GM23338 (cell line): ENCODE data around the gene TMEM234.

Source experiments
- CREB1 ChIP-seq: fragments of 250-450 bp; sonication (Bioruptor Pico); IDR thresholded peaks from 2 replicates; pipeline ENCODE4 v1.5.0; 2020; ENCODE audit warnings: low read depth, mild to moderate bottlenecking, moderate library complexity
- EZH2 ChIP-seq: fragments of 200-600 bp; sonication (generic); IDR thresholded peaks from one replicate; pipeline ENCODE4 v1.8.0; 2017; ENCODE audit warnings: antibody characterized with exemption, mild to moderate bottlenecking, low read depth; ENCODE audit not compliant: unreplicated experiment
- EZH2phosphoT487 ChIP-seq: fragments of 200-600 bp; sonication (generic); IDR thresholded peaks from one replicate; pipeline ENCODE4 v1.8.1; 2018; ENCODE audit warnings: antibody characterized with exemption; ENCODE audit not compliant: unreplicated experiment
- JUNB ChIP-seq: IDR thresholded peaks from one replicate; pipeline ENCODE4 v1.6.1; 2016; ENCODE audit warnings: antibody characterized with exemption; ENCODE audit not compliant: unreplicated experiment
- POLR2AphosphoS5 ChIP-seq: IDR thresholded peaks from 2 replicates; pipeline ENCODE4 v1.6.1; 2016; ENCODE audit warnings: antibody characterized with exemption, low read depth
- ZNF114 ChIP-seq: fragments of 250-450 bp; sonication (Bioruptor Pico); IDR thresholded peaks from 2 replicates; pipeline ENCODE4 v1.5.0; 2020; ENCODE audit warnings: mild to moderate bottlenecking, moderate library complexity
- ZNF331 ChIP-seq: fragments of 250-450 bp; sonication (Bioruptor Pico); IDR thresholded peaks from 2 replicates; pipeline ENCODE4 v1.5.0; 2020; ENCODE audit warnings: low read depth, mild to moderate bottlenecking, moderate library complexity
- TF ChIP-seq, protein P1 (sequence below), 2 experiments: fragments of 200-600 bp in 1 of 2; sonication (generic) in 1 of 2; conservative IDR thresholded peaks; 2 replicates each; pipeline versions ENCODE4 v1.5.1 to v1.6.1; 2016 to 2017; ENCODE audit warnings: antibody characterized with exemption in 2 of 2, low read depth in 2 of 2, mild to moderate bottlenecking in 2 of 2, moderate library complexity in 1 of 2
- TF ChIP-seq, protein P2 (sequence below): IDR thresholded peaks from one replicate; pipeline ENCODE4 v1.6.1; 2018; ENCODE audit warnings: antibody characterized with exemption; ENCODE audit not compliant: unreplicated experiment

DNA sequence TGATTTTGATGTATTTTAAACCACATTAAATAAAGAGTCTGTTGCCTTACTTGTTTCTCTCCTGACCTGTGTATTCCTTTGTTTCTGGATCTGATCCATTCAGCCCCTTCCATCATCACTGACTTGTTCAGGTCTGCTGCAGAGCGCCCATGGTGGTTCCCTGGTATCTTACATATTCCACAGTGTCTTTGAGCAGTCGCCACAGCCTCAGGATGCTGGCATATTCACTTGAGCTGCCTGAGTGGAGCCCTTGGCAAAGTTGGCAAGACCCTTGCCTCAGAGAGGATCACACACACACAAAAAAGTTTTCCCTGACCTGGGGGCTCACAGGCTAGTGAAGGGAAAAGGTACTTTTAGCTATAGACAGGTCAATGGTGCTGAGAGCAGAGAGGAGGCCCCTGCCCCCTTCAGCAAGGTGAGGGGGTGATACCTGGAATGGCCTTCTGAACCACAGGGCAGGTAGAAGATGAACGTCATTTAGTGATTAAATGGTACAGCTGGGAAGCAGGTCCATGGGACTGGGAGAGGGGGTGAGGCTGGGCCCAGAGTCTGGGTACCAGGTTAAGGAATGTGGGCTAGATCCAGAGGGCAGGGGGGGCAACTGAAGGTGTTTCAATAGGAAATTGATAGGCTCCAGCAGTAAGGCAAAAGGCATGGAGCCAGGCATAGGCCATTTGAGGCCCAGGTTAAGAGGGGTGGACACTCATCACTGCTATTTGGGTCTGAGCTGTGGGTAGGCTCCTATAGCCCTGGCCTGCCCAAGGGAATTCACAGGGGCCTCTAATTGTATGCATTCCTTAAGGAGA, 23.7 kb downstream of the TMEM234 start:
- TF ChIP-seq, protein P1, sequence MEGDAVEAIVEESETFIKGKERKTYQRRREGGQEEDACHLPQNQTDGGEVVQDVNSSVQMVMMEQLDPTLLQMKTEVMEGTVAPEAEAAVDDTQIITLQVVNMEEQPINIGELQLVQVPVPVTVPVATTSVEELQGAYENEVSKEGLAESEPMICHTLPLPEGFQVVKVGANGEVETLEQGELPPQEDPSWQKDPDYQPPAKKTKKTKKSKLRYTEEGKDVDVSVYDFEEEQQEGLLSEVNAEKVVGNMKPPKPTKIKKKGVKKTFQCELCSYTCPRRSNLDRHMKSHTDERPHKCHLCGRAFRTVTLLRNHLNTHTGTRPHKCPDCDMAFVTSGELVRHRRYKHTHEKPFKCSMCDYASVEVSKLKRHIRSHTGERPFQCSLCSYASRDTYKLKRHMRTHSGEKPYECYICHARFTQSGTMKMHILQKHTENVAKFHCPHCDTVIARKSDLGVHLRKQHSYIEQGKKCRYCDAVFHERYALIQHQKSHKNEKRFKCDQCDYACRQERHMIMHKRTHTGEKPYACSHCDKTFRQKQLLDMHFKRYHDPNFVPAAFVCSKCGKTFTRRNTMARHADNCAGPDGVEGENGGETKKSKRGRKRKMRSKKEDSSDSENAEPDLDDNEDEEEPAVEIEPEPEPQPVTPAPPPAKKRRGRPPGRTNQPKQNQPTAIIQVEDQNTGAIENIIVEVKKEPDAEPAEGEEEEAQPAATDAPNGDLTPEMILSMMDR (conservative IDR thresholded peaks at IDR 0.05; ENCODE audit: low read depth in 2 of 2), result no peak
- no peak for TF ChIP-seq CREB1 (CRISPR knock-in tag)
- no peak; the same call in 1 of the 2 replicates for TF ChIP-seq POLR2AphosphoS5
- TF ChIP-seq EZH2phosphoT487, result no peak
- no peak for TF ChIP-seq EZH2
- TF ChIP-seq, protein P2, sequence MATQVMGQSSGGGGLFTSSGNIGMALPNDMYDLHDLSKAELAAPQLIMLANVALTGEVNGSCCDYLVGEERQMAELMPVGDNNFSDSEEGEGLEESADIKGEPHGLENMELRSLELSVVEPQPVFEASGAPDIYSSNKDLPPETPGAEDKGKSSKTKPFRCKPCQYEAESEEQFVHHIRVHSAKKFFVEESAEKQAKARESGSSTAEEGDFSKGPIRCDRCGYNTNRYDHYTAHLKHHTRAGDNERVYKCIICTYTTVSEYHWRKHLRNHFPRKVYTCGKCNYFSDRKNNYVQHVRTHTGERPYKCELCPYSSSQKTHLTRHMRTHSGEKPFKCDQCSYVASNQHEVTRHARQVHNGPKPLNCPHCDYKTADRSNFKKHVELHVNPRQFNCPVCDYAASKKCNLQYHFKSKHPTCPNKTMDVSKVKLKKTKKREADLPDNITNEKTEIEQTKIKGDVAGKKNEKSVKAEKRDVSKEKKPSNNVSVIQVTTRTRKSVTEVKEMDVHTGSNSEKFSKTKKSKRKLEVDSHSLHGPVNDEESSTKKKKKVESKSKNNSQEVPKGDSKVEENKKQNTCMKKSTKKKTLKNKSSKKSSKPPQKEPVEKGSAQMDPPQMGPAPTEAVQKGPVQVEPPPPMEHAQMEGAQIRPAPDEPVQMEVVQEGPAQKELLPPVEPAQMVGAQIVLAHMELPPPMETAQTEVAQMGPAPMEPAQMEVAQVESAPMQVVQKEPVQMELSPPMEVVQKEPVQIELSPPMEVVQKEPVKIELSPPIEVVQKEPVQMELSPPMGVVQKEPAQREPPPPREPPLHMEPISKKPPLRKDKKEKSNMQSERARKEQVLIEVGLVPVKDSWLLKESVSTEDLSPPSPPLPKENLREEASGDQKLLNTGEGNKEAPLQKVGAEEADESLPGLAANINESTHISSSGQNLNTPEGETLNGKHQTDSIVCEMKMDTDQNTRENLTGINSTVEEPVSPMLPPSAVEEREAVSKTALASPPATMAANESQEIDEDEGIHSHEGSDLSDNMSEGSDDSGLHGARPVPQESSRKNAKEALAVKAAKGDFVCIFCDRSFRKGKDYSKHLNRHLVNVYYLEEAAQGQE, result no peak
- TF ChIP-seq JUNB, result no peak
- TF ChIP-seq ZNF114 (CRISPR knock-in tag), result no peak
- TF ChIP-seq ZNF331 (CRISPR knock-in tag), result no peak
